ENCODE results near the gene DGLUCY. TPM values are rescaled to one million over a fixed set of nuclear protein-coding genes. Genes with fewer than 3 reads are reported as not detected.

Gene DGLUCY
- total and polyA plus RNA-seq, 11 donors: 53.7 to 234 (median 138) TPM

- WGBS, 4 donors: 88 to 93% (median 93%) methylated on average over 13 of the region's 13 CpGs
- peaks cover 0 to 63% (median 16%) of the 10 kb centered on the region in 9 donors for H3K36me3 ChIP-seq
- peak in 1 of 5 donors; percentile 48 for DNase-seq
Observed at GRCh38 chr14:91273885-91274273, 160.0 kb downstream of the DGLUCY start.

GRCh38 chr14:91274796-91275195 lies 160.9 kb downstream of the DGLUCY start:
- no peaks in the 10 kb centered on the region for H3K27me3 ChIP-seq
- peaks cover 0 to 4% (median 1%) of the 10 kb centered on the region in 12 donors for H3K4me1 ChIP-seq
- no peaks in the 10 kb centered on the region for H3K9me3 ChIP-seq
- DNase-seq (peak in 1 of 5 donors; percentile 56), ATAC-seq (no peak)
- intact Hi-C loops (cut with DNase I): no loop called here
- no peak overlapping the region for H3K27ac ChIP-seq
- peaks cover 0 to 72% (median 16%) of the 10 kb centered on the region in 9 donors for H3K36me3 ChIP-seq
- TF ChIP-seq, protein P1, sequence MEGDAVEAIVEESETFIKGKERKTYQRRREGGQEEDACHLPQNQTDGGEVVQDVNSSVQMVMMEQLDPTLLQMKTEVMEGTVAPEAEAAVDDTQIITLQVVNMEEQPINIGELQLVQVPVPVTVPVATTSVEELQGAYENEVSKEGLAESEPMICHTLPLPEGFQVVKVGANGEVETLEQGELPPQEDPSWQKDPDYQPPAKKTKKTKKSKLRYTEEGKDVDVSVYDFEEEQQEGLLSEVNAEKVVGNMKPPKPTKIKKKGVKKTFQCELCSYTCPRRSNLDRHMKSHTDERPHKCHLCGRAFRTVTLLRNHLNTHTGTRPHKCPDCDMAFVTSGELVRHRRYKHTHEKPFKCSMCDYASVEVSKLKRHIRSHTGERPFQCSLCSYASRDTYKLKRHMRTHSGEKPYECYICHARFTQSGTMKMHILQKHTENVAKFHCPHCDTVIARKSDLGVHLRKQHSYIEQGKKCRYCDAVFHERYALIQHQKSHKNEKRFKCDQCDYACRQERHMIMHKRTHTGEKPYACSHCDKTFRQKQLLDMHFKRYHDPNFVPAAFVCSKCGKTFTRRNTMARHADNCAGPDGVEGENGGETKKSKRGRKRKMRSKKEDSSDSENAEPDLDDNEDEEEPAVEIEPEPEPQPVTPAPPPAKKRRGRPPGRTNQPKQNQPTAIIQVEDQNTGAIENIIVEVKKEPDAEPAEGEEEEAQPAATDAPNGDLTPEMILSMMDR (IDR thresholded peaks at IDR 0.05): no peak
- TF ChIP-seq POLR2A (IDR thresholded peaks at IDR 0.05): no peak
- H3K4me3 ChIP-seq: no peak overlapping the region
- WGBS, 4 donors: 92 to 96% (median 94%) methylated on average over 9 of the region's 9 CpGs

More at GRCh38 chr14:91273885-91274273, 160.0 kb downstream of the DGLUCY start:
- no peak overlapping the region for H3K27ac ChIP-seq
- intact Hi-C loops (cut with DNase I): no loop called here
- no peak overlapping the region for H3K4me3 ChIP-seq
- no peaks in the 10 kb centered on the region for H3K9me3 ChIP-seq
- H3K4me1 ChIP-seq: peaks cover 0 to 11% (median 6%) of the 10 kb centered on the region in 12 donors
- ATAC-seq: no peak
- H3K27me3 ChIP-seq: no peaks in the 10 kb centered on the region
- no peak for TF ChIP-seq POLR2A (IDR thresholded peaks at IDR 0.05)
- TF ChIP-seq, protein P1 (IDR thresholded peaks at IDR 0.05): no peak

Other genes with a start within 250 kb of the DGLUCY start
- 10 to 100 TPM in 3 of 9 donors, 1 to 10 TPM in 6; 6.5 to 13.3 (median 8.7) TPM for gene RPS6KA5, start 53.4 kb upstream of the DGLUCY start, total RNA-seq
- 1 to 10 TPM in 1 of 2 donors, under 1 TPM in 1; 0.72 to 1.8 TPM for gene RPS6KA5, start 53.4 kb upstream of the DGLUCY start, polyA plus RNA-seq
- gene GPR68, start 130.6 kb downstream of the DGLUCY start, total RNA-seq: 1 to 10 TPM in 2 of 9 donors, under 1 TPM in 6, not detected in 1; 0.31 to 2.6 (median 0.59) TPM
- gene GPR68, start 130.6 kb downstream of the DGLUCY start, polyA plus RNA-seq: 1 to 10 TPM in 1 of 2 donors, under 1 TPM in 1; 0.08 to 1.6 TPM